ENCODE data around the gene LRRN4CL. TPM values are rescaled to one million over a fixed set of nuclear protein-coding genes. Genes with fewer than 3 reads are reported as not detected.

LRRN4CL gene
- total RNA-seq, result 0.23 and 0.59 TPM in 2 replicates

DNA sequence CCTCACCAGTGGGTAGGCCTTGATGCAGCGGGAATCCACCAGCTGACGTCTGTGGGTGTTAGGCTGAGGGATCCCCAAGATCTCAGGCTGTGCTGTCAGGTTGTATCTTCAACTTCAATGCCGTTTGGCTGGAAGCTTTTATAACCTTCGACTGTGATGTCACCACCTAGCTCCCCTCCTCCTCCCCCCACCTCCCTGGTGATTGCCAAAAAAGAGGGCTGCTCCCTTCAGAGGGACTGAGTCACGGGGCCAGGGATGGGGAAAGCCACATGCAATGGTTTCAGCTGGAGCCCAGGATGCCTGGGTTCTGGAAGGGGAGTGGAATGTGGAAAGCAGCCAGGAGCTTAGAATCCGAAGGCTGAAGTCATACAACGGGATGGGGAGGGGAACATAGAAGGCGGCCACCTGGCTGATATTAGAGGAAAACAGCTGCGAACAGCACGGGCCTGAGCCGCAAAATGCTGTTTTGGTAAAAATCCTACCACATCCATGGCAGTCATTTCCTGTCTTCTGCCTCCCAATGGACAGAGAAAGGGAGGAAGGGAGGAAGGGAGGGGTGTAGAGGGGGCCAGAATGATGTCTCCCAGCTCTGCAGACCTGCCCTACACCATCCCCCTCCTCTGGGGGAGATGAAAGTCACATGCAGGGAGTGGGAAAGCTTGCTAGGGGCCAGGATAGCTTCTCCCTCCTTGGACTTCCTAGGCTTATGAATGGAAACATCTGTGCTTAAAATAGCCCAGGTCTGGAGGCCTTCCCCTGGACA is at the start of gene LRRN4CL:
LRRN4CL (minus strand) TSS at position 110 of the 763 bp plus-strand sequence. CDS start 1,022 bp downstream, outside the sequence.

DNA sequence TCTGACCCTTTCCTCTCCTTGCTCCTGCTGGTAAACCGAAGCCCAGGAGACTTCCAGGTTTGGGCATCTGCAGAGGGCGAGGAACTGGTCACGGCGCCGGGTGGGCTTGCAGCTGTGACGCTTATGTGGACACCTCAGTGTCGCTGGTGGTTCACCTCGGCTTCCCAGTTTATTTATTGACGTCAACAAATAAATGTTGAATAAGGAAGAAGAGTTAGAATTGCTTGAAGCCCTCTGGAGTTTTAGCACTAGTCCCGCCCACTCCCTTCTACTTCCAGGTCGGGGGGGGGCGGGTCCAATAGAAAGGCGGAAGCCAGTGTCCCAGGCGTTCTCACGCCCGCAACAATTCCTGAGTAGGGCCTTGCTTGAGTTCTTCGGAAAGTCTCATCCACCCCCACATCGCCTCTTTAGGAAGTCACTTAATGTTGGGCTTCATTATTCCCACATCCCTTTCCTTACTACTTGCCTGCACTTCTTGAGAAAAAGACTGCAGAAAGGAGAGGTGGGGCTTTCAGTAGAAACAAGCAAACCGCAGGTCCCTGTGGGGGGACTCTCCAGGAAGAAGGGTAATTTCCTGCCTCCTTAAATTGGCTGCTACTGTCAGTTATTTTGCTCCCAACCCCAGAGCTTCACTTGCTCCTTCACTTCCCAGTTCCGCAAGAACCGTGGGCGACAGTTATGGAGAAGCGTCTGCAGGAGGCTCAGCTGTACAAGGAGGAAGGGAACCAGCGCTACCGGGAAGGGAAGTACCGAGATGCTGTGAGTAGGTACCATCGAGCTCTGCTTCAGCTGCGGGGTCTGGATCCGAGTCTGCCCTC is 39.0 kb upstream of the LRRN4CL start, which contains the start of gene TTC9C:
TTC9C (plus strand) TSS at position 316 of the 818 bp plus-strand sequence; CDS start at position 679, 363 bp downstream.

DNA sequence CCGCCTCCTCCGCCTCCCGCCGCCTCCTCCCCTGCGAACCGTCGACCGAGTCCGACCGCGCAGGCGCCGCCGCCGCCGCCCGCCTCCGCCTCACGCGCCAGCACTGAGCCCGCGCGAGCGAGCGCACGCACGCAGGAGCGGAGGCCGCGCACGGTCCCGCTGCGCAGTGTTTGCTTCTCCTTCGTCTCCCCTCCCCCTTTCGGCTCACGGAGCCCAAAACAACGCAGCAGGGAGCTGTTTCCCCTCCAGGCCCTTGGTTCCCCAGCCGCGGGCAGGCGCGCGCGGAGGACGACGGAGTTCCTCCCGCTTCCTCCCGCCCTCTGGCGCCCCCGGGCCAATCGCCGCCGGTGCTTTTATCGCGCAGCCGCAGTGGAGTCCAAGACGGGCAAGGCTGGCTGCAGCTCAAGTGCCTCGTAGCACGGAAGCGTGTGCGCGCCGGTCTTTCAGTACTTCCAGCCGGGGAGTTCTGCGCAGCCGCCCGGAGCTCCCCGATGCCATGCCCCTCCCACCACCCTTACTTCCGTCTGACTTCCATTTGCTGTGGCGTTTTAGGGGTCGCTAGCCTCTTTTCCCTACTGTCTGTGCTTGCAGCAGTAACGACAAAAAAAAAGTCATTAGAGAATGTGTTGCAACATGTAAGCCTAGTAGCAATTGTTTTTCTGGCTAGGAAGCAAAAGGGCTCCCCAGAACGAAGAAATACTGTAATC is 38.0 kb upstream of the LRRN4CL start, which contains the start of gene HNRNPUL2:
HNRNPUL2 (minus strand) TSS at position 293 of the 707 bp plus-strand sequence. CDS start 301 bp downstream, outside the sequence.

DNA sequence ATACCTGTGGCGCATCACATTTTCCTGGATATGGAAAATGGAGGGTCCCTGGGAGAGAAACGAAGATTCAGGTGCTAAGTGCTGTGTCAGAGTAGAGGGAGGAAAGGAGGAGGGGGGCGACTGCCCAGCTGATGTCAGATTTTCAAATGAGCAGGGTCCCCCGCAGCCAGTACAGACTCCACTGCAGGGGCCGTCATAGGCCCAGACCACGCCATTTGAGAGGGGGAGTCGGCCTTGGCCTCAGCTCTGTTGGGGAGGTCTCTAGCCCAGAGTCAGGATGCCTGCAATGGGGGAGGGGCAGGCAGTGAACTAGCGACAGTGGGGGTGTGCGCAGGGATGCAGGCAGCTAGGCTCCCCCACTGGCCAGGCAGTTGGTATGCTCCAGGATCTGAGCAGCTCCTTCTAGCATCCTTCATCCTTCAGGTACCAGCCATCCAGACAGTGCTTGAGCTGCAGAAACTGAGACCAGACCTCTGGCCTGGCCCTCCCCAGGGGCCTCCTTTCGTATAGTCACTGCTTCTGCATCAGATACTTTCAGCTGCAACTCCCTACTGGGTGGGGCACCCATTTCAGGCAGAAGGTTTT is 18.0 kb upstream of the LRRN4CL start, which contains the start of the genes BSCL2 and GNG3:
BSCL2 (minus strand) TSS at position 148 of the 585 bp plus-strand sequence. CDS start 229 bp downstream, outside the sequence.
GNG3 (plus strand) TSS at position 400 of the 585 bp plus-strand sequence. CDS start 620 bp downstream, outside the sequence.

DNA sequence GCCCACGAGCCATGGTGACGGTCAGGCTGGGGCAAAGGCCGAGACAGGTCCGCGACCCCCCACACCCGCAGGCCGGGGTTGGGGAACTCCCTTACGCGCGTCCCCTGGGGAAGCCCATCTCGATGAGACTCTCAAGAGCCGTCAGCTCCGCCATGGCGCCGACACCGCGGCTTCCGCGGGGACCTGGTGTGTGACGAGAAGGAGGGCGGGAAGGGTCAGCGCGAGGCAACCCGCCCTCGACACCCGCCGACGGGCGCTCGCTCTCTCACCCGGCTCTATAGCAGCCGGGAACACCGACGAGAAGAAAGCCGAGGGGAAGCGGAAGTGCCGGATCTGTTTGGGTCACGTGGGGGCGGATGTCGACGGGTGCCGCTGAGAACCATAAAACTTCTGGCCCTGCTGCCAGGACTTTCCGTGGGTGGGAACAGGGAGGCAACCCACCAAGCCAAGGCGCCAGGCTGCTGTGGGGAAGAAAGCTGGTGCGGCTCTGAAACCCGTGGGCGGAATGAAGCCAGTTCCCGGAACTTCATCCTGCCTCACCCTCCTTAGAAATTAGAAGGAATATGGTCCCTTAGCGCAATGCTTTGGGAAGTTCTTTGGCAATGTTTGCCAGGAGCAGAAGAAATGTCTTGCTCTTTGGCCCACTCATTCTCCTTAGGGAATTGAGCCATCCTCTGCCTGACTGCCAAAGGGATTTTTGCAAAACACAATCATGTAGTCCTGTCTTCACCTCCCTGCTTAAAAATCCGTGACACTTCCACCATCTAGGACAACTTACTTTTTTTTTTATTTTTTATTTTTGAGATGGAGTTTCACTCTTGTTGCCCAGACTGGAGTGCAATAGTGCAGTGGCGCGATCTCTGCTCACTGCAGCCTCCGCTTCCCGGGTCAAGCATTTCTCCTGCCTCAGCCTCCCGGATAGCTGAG is 10.3 kb downstream of the LRRN4CL start, which contains the start of gene UBXN1:
UBXN1 (minus strand) TSS at position 304 of the 927 bp plus-strand sequence; CDS start at position 154, 150 bp downstream.

DNA sequence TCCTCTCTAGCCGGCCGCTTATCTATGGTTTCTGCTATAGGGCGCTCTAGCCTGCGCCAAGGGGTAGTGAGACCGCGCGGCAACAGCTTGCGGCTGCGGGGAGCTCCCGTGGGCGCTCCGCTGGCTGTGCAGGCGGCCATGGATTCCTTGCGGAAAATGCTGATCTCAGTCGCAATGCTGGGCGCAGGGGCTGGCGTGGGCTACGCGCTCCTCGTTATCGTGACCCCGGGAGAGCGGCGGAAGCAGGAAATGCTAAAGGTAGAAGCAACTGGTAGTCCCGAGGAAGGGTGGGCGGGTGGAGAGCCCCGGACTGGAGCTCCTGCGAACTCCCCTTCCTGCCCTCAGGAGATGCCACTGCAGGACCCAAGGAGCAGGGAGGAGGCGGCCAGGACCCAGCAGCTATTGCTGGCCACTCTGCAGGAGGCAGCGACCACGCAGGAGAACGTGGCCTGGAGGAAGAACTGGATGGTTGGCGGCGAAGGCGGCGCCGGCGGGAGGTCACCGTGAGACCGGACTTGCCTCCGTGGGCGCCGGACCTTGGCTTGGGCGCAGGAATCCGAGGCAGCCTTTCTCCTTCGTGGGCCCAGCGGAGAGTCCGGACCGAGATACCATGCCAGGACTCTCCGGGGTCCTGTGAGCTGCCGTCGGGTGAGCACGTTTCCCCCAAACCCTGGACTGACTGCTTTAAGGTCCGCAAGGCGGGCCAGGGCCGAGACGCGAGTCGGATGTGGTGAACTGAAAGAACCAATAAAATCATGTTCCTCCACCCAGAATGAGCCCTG is 17.5 kb downstream of the LRRN4CL start, which contains the start of the genes LBHD1 and UQCC3:
LBHD1 (minus strand) TSS at position 660 of the 782 bp plus-strand sequence. CDS start 2,236 bp downstream, outside the sequence.
UQCC3 (plus strand) TSS at position 66 of the 782 bp plus-strand sequence; CDS start at position 139, 73 bp downstream.

DNA sequence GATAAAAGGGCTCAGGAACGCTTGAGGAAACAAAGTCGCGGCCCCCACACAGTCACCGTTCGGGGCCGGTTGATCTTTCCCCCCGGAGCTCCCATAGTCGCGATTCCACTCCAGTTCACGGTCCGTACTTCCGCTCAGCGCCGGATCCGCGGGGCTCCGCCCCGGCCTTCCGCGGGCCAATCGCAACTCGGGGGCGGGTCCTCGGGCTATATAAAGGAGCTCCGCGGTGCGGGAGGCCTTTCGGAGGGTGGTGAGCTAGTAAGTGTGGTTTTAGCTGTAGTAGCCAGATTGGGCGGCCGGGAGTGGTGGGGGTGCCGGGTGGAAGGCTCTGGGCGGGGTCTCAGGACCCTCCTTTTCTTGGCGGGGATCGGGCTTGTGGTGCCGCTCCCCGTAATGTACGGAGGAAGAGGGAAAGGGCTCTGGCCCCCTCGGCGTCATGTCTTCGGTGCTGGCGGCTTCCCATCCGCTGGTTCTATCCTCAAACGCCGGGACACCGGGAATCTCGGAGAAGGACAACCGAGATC is 24.2 kb downstream of the LRRN4CL start, which contains the start of the genes C11orf98 and CSKMT:
C11orf98 (minus strand) TSS at position 136 of the 524 bp plus-strand sequence; CDS start at position 95, 41 bp downstream.
CSKMT (plus strand) TSS at position 238 of the 524 bp plus-strand sequence. CDS start 568 bp downstream, outside the sequence.

DNA sequence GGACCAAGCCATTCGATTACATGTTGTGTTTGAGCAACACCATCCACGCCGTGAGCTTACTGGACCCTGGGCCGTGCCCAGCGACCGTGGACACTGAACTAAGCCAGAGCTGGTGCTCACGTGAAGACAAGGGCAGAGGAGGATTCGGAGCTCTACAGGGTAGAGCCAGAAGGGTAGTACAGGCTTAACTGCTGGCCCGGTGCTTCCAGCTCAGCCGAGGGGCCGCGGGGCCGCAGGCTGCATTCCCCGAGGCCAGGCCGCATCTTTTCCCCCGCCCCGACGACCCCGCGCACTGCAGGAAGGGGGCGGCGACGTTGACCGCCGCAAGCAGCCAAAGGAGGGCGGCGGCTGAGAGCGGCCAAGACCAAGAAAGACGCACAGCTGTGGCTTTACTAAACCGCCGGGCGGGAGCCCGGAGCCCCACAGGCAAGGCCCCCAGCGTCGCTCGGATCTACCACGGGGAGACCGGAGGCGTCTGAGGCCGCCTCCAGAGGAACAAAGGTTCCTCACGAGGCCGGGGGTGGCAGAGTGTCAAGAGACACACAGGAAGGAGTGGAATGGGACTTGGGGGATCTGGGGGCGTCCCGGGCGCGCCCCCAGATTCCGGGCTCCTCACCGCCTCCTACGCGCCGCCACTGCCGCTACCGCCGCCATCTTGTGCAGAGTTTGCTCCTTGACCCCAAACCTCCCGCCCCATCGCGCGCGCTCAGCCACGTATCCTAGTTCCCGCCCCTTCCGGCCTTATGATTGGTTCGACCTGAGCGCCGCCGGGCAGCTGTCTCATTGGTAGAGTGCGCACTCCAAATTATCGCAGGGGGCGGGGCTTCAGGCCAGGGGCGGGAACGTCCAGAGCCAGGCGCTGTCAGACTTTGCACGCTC is 43.1 kb downstream of the LRRN4CL start, which contains the start of gene GANAB:
GANAB (minus strand) TSS at position 668 of the 879 bp plus-strand sequence; CDS start at position 654, 14 bp downstream.

Other genes with a start within 250 kb of the LRRN4CL start
- 313 and 660 TPM in 2 replicates for gene AHNAK, start 142.7 kb downstream of the LRRN4CL start, total RNA-seq
- gene EEF1G, start 115.6 kb downstream of the LRRN4CL start, total RNA-seq, result 1,165 and 1,500 TPM in 2 replicates
- 6.5 and 10.7 TPM in 2 replicates for gene TUT1, start 98.0 kb downstream of the LRRN4CL start, total RNA-seq
- 92.3 and 107 TPM in 2 replicates for gene MTA2, start 87.7 kb downstream of the LRRN4CL start, total RNA-seq
- gene EML3, start 76.8 kb downstream of the LRRN4CL start, total RNA-seq, result 24.5 and 24.6 TPM in 2 replicates
- gene ROM1, start 76.3 kb downstream of the LRRN4CL start, total RNA-seq, result 2.5 and 3.9 TPM in 2 replicates
- 61.5 and 63.5 TPM in 2 replicates for gene B3GAT3, start 67.5 kb downstream of the LRRN4CL start, total RNA-seq
- 505 and 539 TPM in 2 replicates for gene GANAB, start 42.9 kb downstream of the LRRN4CL start, total RNA-seq
- gene INTS5, start 36.2 kb downstream of the LRRN4CL start, total RNA-seq, result 19.6 and 27.1 TPM in 2 replicates
- gene C11orf98, start 24.3 kb downstream of the LRRN4CL start, total RNA-seq, result 17.2 and 17.9 TPM in 2 replicates
- gene CSKMT, start 24.2 kb downstream of the LRRN4CL start, total RNA-seq, result 3.5 and 7.4 TPM in 2 replicates
- 3.8 and 6.8 TPM in 2 replicates for gene UQCC3, start 17.9 kb downstream of the LRRN4CL start, total RNA-seq
- 4.5 and 4.6 TPM in 2 replicates for gene LBHD1, start 17.3 kb downstream of the LRRN4CL start, total RNA-seq
- gene UBXN1, start 10.5 kb downstream of the LRRN4CL start, total RNA-seq, result 77.0 and 96.5 TPM in 2 replicates
- 41.1 and 119 TPM in 2 replicates for gene BSCL2, start 17.9 kb upstream of the LRRN4CL start, total RNA-seq
- gene GNG3, start 18.1 kb upstream of the LRRN4CL start, total RNA-seq, result not detected in 2 replicates
- 14.3 and 18.0 TPM in 2 replicates for gene HNRNPUL2, start 37.9 kb upstream of the LRRN4CL start, total RNA-seq
- gene TTC9C, start 39.0 kb upstream of the LRRN4CL start, total RNA-seq, result 29.4 and 32.7 TPM in 2 replicates
- 8.2 and 11.9 TPM in 2 replicates for gene ZBTB3, start 64.6 kb upstream of the LRRN4CL start, total RNA-seq
- gene POLR2G, start 72.0 kb upstream of the LRRN4CL start, total RNA-seq, result 39.2 and 59.7 TPM in 2 replicates
- 15.6 and 23.8 TPM in 2 replicates for gene TAF6L, start 81.9 kb upstream of the LRRN4CL start, total RNA-seq
- gene TMEM179B, start 97.9 kb upstream of the LRRN4CL start, total RNA-seq, result 28.9 and 42.5 TPM in 2 replicates
- gene TMEM223, start 102.5 kb upstream of the LRRN4CL start, total RNA-seq, result 16.1 and 22.6 TPM in 2 replicates
- 21.1 and 49.2 TPM in 2 replicates for gene NXF1, start 115.9 kb upstream of the LRRN4CL start, total RNA-seq
- gene STX5, start 142.5 kb upstream of the LRRN4CL start, total RNA-seq, result 35.9 and 36.6 TPM in 2 replicates
- not detected in 2 replicates for gene TEX54, start 143.3 kb upstream of the LRRN4CL start, total RNA-seq
- gene WDR74, start 150.1 kb upstream of the LRRN4CL start, total RNA-seq, result 36.8 and 53.0 TPM in 2 replicates
- gene SLC3A2, start 191.4 kb upstream of the LRRN4CL start, total RNA-seq, result 121 and 217 TPM in 2 replicates
- not detected in 2 replicates for gene CHRM1, start 231.8 kb upstream of the LRRN4CL start, total RNA-seq

Measured in smooth muscle cell of the umbilical artery (primary cell).